ENCODE results near the gene HHIPL1.

Gene HHIPL1

DNA sequence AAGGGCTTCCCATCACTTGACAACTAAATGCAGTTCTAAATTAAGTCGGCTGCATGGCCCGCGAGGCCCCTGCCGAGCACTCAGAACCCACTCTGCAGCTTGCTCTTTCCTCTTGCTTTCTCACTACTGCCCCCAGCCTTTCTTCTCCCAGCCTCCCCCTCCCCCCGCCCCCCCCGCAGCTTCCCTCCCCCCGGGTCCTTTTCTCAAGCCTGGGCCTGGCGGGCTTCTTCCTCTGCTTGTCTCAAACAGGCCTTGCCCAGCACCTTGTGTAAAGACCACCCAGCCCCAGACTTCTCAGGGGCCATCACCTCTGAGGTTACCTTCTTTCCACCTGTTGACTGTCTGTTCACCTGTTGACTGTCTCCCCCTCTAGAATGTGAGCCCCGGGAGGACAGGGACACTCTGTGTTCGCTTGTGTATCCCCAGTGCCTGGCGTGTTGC, 40.2 kb downstream of the HHIPL1 start:
- DNase-seq: no peak
- in situ Hi-C loops (cut with HindIII; ENCODE audit: low pct_ligation_motif_present, low sequenced_read_pairs): no loop called here
- Histone ChIP-seq H3K36me3 (replicated peaks) (no peaks in the 10 kb centered on the region), H3K4me3 (ENCODE audit: low read depth, low read length) (no peak overlapping the region), H3K27ac (no peak overlapping the region), H3K27me3 (replicated peaks) (peaks cover 2% of the 10 kb centered on the region)
- TF ChIP-seq, protein P1, sequence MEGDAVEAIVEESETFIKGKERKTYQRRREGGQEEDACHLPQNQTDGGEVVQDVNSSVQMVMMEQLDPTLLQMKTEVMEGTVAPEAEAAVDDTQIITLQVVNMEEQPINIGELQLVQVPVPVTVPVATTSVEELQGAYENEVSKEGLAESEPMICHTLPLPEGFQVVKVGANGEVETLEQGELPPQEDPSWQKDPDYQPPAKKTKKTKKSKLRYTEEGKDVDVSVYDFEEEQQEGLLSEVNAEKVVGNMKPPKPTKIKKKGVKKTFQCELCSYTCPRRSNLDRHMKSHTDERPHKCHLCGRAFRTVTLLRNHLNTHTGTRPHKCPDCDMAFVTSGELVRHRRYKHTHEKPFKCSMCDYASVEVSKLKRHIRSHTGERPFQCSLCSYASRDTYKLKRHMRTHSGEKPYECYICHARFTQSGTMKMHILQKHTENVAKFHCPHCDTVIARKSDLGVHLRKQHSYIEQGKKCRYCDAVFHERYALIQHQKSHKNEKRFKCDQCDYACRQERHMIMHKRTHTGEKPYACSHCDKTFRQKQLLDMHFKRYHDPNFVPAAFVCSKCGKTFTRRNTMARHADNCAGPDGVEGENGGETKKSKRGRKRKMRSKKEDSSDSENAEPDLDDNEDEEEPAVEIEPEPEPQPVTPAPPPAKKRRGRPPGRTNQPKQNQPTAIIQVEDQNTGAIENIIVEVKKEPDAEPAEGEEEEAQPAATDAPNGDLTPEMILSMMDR (IDR thresholded peaks at IDR 0.05; ENCODE audit: low read depth, low read length, missing control alignments): no peak

DNA sequence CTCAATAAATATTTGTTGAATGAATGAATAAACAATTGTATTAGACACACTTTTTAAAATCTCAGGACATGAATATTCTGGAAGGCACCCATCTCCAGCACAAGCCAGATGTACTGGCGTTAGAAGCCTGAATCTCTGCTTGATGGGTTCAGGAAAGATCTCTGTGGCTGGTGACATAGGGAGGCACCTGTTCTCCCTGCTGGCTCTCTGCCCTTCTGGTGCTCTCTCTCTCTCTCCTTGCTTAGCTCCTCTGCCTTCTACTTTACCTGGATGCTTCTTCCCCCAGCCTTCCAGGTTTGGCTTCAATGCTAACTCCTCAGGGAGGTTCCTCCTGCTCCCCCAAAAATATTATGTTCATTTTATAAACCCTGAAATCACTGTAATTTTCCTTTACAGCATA, 40.7 kb downstream of the HHIPL1 start:
- Histone ChIP-seq H3K36me3 (replicated peaks) (no peaks in the 10 kb centered on the region), H3K27ac (no peak overlapping the region), H3K27me3 (replicated peaks) (peaks cover 2% of the 10 kb centered on the region), H3K4me3 (ENCODE audit: low read depth, low read length) (no peak overlapping the region)
- TF ChIP-seq, protein P1 (IDR thresholded peaks at IDR 0.05; ENCODE audit: low read depth, low read length, missing control alignments): no peak
- no peak for DNase-seq
- in situ Hi-C loops (cut with HindIII; ENCODE audit: low pct_ligation_motif_present, low sequenced_read_pairs): no loop called here

DNA sequence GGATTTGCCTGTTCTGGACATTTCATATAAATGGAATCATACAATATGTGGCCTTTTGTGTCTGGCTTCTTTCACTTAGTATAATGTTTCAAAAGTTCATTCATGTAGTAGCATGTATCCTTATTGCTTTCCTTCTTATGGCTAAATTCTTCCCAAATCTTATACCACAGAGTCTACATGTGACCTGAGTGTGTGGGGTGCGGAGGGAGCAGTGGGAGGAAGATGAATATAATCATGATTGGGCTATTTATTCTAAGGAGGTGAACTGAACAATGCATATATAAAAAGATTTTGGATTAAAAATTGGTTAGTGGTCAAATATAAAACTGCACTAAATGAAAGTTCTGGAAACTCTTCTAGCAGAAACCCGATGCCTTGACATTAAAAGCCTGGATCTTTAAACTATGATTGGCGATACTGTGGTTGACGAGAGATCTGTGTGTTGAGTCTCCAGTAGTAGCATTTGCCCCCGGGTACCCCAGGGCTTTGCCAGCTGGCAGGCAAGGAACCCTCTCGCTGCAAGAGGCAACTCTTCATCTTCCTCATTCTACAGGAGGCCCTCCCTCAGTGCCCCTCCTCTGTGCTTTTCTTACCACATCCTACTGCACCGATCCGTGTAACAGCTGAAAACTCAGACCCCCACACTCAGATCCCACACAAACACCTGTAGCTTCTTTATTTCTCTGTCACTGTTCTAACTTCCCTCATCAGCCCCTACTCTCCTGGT, 41.8 kb downstream of the HHIPL1 start:
- in situ Hi-C loops (cut with HindIII; ENCODE audit: low pct_ligation_motif_present, low sequenced_read_pairs): no loop called here
- Histone ChIP-seq H3K27ac (no peak overlapping the region), H3K36me3 (replicated peaks) (no peaks in the 10 kb centered on the region), H3K27me3 (replicated peaks) (peaks cover 2% of the 10 kb centered on the region), H3K4me3 (ENCODE audit: low read depth, low read length) (no peak overlapping the region)
- no peak for DNase-seq
- TF ChIP-seq, protein P1 (IDR thresholded peaks at IDR 0.05; ENCODE audit: low read depth, low read length, missing control alignments): no peak

DNA sequence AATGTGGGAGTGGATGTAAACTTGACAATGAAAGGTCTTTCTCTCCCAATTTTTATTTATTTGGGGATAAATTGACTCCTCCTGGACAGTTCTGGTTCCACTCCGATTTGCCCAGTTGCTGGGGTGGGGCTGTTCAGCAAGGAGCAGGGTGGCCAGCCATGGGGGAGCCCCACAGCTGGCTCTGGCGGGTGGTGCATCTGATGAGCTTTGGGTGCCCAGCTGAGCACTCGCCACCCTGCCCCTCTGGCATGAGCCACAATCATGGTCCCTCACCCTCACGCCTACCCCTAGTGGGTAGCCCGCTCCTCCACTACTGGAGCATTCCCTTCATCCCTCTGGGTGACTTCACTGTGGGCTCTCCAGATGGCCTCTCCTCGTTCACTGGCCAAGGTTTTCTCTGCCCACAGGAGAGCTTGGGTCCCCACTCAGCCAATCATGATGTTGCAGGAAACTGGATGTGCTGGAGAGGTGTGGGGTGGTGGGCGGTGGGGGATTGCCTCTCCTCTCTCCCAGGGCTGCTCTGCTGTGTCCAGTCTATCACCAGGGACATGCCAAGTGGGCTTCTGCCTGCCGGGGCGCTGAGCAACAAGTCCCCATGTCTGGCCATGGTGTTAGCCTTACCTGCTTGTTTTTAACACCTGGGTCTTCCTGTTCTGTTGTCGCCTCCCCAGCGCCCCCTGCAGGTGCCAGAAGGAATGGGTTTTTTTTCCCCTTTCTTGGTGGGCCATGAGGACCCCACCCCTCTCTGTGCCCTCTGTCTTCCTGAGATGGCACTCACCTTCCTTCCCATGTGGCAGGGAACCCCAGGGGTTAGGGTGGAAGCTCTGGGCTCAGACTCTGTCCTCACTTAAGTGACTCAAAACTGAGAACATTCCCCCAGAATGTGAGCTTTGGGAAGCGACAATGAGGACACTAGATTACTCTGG, 42.6 kb downstream of the HHIPL1 start:
- in situ Hi-C loops (cut with HindIII; ENCODE audit: low pct_ligation_motif_present, low sequenced_read_pairs): no loop called here
- no peak for DNase-seq
- TF ChIP-seq, protein P1 (IDR thresholded peaks at IDR 0.05; ENCODE audit: low read depth, low read length, missing control alignments): peak; percentile 79
- Histone ChIP-seq H3K36me3 (replicated peaks) (no peaks in the 10 kb centered on the region), H3K27ac (no peak overlapping the region), H3K4me3 (ENCODE audit: low read depth, low read length) (no peak overlapping the region), H3K27me3 (replicated peaks) (peaks cover 2% of the 10 kb centered on the region)

DNA sequence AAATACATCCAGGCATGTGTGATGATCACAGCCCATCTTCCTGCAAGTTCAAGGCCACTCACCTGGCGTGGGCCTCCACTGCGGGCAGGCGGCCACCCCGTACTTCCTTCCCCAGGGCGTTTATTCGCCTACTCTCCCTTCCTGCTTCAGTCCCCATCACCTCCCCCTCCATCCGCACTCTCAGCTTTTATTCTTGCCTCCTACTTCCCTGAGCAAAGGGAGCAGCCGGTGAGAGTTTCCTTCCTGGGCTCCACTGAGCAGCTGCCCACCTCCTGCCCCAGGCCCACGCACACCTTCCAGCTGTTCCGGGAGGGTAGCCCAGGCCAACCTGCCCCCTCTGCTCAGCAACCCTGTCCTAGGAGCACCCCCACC, 43.3 kb downstream of the HHIPL1 start:
- DNase-seq: no peak
- Histone ChIP-seq H3K27me3 (replicated peaks) (peaks cover 2% of the 10 kb centered on the region), H3K4me3 (ENCODE audit: low read depth, low read length) (no peak overlapping the region), H3K36me3 (replicated peaks) (no peaks in the 10 kb centered on the region), H3K27ac (no peak overlapping the region)
- in situ Hi-C loops (cut with HindIII; ENCODE audit: low pct_ligation_motif_present, low sequenced_read_pairs): no loop called here
- TF ChIP-seq, protein P1 (IDR thresholded peaks at IDR 0.05; ENCODE audit: low read depth, low read length, missing control alignments): no peak
